ENCODE results near the gene EGFL7. TPM values are rescaled to one million over a fixed set of nuclear protein-coding genes. Genes with fewer than 3 reads are reported as not detected.

Gene EGFL7
- total RNA-seq, 1 donor from 2014 or later: 272 TPM

DNA sequence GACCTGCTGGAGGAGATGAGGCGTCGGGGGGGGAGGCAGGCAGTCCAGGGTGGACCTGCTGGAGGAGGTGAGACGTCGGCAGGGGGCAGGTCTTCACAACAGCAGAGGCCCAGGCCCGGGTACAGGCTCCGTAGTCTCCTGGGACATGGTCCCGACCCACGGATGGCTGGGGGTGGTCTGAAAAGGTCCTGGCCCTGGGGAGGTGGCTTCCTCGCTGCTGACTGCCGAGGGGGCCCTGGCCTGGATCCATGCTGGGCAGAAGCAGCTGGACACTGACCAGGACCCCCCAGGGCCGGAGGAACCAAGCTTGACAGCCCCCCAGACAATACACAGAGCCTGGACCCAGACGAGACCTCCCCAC is 8.5 kb downstream of the EGFL7 start:
- peaks cover 0 to 7% of the 10 kb centered on the region in 2 donors for H3K36me3 ChIP-seq
- H3K9me3 ChIP-seq: no peaks in the 10 kb centered on the region
- TF ChIP-seq, protein P1, sequence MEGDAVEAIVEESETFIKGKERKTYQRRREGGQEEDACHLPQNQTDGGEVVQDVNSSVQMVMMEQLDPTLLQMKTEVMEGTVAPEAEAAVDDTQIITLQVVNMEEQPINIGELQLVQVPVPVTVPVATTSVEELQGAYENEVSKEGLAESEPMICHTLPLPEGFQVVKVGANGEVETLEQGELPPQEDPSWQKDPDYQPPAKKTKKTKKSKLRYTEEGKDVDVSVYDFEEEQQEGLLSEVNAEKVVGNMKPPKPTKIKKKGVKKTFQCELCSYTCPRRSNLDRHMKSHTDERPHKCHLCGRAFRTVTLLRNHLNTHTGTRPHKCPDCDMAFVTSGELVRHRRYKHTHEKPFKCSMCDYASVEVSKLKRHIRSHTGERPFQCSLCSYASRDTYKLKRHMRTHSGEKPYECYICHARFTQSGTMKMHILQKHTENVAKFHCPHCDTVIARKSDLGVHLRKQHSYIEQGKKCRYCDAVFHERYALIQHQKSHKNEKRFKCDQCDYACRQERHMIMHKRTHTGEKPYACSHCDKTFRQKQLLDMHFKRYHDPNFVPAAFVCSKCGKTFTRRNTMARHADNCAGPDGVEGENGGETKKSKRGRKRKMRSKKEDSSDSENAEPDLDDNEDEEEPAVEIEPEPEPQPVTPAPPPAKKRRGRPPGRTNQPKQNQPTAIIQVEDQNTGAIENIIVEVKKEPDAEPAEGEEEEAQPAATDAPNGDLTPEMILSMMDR (IDR thresholded peaks at IDR 0.05): no peak
- TF ChIP-seq POLR2A (IDR thresholded peaks at IDR 0.05): no peak
- no peak for TF ChIP-seq POLR2AphosphoS5 (IDR thresholded peaks at IDR 0.05; ENCODE audit: insufficient read depth in 1 of 2, low read depth in 1 of 2)
- intact Hi-C loops (cut with DNase I): no loop called here
- no peaks in the 10 kb centered on the region for H3K27me3 ChIP-seq
- no peak for DNase-seq (ENCODE audit: extremely low spot score in 2 of 2)
- H3K4me1 ChIP-seq: peaks cover 10% of the 10 kb centered on the region
- H3K4me3 ChIP-seq: no peak overlapping the region
- no peak overlapping the region for H3K27ac ChIP-seq

DNA sequence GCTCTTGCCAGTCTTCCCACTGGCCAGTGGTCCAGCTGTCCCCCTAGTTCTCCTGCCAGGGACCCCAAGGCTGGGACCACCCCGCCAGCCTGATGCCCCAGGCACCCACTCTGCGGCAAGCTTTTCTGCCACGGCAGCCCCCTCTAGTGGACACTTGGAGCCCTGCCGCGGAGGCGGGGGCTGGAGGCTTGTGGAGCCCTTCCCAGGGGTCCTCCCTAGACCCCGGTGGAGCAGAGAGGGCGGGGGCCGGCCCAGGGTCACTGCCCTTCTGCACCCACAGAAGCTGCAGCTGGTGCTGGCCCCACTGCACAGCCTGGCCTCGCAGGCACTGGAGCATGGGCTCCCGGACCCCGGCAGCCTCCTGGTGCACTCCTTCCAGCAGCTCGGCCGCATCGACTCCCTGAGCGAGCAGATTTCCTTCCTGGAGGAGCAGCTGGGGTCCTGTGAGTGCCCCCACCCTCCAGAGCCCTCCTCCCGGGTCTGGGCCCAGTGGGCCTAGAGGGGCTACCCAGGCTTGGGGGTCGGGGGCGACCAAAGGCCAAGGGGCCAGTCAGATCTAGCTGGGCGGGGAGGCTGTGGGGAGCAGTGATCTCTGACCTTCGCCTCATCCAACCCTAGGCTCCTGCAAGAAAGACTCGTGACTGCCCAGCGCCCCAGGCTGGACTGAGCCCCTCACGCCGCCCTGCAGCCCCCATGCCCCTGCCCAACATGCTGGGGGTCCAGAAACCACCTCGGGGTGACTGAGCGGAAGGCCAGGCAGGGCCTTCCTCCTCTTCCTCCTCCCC is 9.1 kb downstream of the EGFL7 start:
- Histone ChIP-seq H3K4me1 (peaks cover 4% of the 10 kb centered on the region), H3K27me3 (no peaks in the 10 kb centered on the region), H3K27ac (no peak overlapping the region), H3K36me3 (peaks cover 0 to 7% of the 10 kb centered on the region in 2 donors), H3K9me3 (no peaks in the 10 kb centered on the region), H3K4me3 (no peak overlapping the region)
- TF ChIP-seq POLR2A (IDR thresholded peaks at IDR 0.05) (no peak), POLR2AphosphoS5 (IDR thresholded peaks at IDR 0.05; ENCODE audit: insufficient read depth in 1 of 2, low read depth in 1 of 2) (no peak)
- TF ChIP-seq, protein P1 (IDR thresholded peaks at IDR 0.05): peak in 2 of 3 experiments; percentile 30 to 45
- intact Hi-C loops (cut with DNase I): no loop called here
- DNase-seq (ENCODE audit: extremely low spot score in 2 of 2): no peak

DNA sequence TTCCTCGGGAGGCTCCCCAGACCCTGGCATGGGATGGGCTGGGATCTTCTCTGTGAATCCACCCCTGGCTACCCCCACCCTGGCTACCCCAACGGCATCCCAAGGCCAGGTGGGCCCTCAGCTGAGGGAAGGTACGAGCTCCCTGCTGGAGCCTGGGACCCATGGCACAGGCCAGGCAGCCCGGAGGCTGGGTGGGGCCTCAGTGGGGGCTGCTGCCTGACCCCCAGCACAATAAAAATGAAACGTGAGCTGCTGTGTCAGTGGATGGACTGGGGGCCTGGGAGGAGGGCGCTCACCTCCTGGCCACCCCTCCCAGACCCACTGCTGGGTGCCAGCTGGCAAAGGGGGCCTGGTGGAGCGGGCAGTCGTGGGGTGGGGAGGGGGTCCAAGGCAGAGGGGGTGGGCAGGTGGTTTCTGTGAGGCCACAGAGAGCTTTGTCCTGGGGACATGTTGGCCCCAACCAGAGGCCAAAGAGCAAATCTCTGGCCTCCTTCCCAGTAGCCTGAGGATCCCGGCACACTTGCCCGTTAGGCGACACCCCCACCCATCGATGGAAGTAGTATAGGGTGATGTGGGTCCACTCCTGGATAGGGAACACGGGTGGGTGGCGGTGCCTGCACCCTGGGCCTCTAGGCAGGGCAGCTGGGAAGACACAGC is 9.8 kb downstream of the EGFL7 start:
- TF ChIP-seq POLR2A (IDR thresholded peaks at IDR 0.05): no peak
- TF ChIP-seq POLR2AphosphoS5 (IDR thresholded peaks at IDR 0.05; ENCODE audit: insufficient read depth in 1 of 2, low read depth in 1 of 2): no peak
- TF ChIP-seq, protein P1 (IDR thresholded peaks at IDR 0.05): no peak
- peaks cover 3% of the 10 kb centered on the region for H3K4me1 ChIP-seq
- intact Hi-C loops (cut with DNase I): no loop called here
- H3K4me3 ChIP-seq: no peak overlapping the region
- H3K27me3 ChIP-seq: no peaks in the 10 kb centered on the region
- H3K27ac ChIP-seq: no peak overlapping the region
- no peak for DNase-seq (ENCODE audit: extremely low spot score in 2 of 2)
- H3K9me3 ChIP-seq: no peaks in the 10 kb centered on the region
- H3K36me3 ChIP-seq: peaks cover 0 to 7% of the 10 kb centered on the region in 2 donors

DNA sequence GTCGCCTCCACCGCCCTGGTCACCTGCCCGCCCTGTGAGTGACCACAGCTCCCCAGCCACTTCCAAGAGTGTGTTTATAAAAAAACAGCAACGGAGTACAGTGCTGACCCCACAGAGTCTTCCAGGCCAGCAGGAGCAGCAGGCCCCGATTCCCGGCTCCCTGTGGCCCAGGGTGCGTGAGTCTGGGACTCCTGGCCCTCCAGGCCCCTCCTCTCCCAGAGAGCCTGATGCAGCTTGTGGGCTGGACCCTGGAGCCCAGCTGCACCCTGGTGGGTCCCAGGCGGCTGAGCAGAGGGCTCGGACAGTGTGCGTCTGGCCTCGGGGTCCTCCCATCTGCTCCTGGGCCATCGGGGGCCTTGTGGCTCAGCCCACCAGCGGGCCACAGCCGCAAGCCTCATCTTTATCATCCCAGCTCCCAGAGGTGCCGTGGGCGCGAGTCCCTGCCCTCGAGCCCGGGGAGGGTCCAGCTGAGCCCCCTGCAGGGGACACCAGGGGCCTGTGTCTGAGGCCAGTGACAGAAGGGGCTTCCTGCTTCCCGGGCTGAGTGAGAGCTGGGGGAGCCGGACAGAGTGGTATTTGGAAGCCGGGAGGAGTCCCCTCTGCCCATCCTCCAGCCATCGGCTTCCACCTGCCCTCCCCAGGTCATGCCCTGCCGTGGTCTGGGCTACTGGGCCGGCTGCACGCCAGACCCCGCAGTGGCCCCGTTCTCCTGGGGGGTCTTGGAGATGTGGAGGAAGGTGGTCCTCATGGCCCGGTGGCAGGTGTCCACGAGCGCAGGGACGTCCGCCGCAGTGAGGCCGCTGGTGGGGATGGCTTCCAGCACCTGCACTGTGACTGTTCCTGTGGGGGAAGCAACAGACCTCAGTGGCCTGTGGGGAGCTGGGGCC is 10.6 kb downstream of the EGFL7 start:
- TF ChIP-seq POLR2AphosphoS5 (IDR thresholded peaks at IDR 0.05; ENCODE audit: insufficient read depth in 1 of 2, low read depth in 1 of 2): peak in 1 of 2 donors; percentile 9
- TF ChIP-seq POLR2A (IDR thresholded peaks at IDR 0.05): no peak
- peaks cover 0 to 7% of the 10 kb centered on the region in 2 donors for H3K36me3 ChIP-seq
- no peak for DNase-seq (ENCODE audit: extremely low spot score in 2 of 2)
- intact Hi-C loops (cut with DNase I): no loop called here
- H3K27ac ChIP-seq: no peak overlapping the region
- peaks cover 3% of the 10 kb centered on the region for H3K4me1 ChIP-seq
- no peaks in the 10 kb centered on the region for H3K27me3 ChIP-seq
- no peaks in the 10 kb centered on the region for H3K9me3 ChIP-seq
- H3K4me3 ChIP-seq: no peak overlapping the region

All from vagina (tissue), 2 donors.